GM21381 (cell line): Measurements from ENCODE around the gene SH3GL1.

ENCODE experiments used
- ATAC-seq: cut with Tn5 transposase; IDR thresholded peaks from one replicate; pipeline ENCODE4 v1.9.1; 2021; ENCODE audit warnings: mild to moderate bottlenecking, moderate library complexity; ENCODE audit not compliant: unreplicated experiment

The SH3GL1 gene

GRCh38 chr19:4401769-4402170 is 1.4 kb upstream of the SH3GL1 start:
- no peak for ATAC-seq

- ATAC-seq, result no peak
Measured at GRCh38 chr19:4399812-4400134, 574 bp downstream of the SH3GL1 start.

- ATAC-seq, result no peak
Measured at GRCh38 chr19:4396949-4397783, 3.2 kb downstream of the SH3GL1 start.

DNA sequence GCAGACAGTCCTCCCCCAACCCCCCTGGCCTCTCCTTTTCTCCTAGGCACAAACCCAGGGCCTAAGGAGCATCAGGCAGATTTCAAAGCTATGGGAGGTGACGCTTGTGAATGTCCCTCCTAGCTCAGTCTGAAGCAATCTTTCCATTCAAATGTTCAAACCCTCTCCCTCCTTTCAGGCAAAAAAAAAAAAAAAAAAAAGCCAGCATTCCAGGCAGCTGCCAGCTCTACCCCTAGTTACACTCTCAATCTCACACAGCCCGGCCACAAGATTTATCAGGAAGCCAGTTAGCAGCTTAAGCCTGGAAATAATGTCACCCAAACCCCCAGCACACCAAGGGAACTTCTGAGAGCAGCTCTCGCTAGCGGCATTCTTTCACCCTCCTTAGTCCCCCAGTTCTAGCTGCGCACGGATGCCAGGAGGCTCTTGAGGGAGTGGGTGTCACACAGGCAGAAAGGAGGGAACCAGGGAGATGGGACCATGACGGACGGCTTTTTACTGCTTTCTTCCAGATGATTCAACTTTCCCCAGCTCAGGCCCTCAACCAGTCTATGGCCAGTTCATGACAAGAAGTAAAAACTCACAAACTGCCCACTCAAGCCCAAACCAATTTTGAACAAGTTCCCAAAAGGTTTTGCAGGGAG is 6.3 kb downstream of the SH3GL1 start:
- ATAC-seq, result no peak

- ATAC-seq, result no peak
Measured at GRCh38 chr19:4391701-4392483, 8.5 kb downstream of the SH3GL1 start.

DNA sequence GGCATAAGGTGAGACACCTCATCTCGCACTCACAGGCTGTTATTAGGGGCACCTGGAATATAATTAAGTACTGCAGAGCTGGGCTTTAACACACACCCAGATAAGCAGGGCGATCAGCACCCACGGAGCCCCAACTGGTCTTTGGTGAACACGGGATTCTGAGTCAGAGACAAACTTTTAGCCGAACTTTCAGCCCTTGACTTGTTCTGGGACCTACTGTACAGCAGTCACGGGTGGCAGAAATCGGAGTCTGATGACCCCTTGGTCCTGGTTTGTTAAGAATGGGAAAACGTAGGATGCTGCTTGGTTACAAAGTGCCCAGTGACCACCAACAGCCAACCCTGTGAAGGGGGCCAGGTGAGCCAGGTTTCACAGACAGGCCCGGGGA is 9.0 kb downstream of the SH3GL1 start:
- no peak for ATAC-seq

DNA sequence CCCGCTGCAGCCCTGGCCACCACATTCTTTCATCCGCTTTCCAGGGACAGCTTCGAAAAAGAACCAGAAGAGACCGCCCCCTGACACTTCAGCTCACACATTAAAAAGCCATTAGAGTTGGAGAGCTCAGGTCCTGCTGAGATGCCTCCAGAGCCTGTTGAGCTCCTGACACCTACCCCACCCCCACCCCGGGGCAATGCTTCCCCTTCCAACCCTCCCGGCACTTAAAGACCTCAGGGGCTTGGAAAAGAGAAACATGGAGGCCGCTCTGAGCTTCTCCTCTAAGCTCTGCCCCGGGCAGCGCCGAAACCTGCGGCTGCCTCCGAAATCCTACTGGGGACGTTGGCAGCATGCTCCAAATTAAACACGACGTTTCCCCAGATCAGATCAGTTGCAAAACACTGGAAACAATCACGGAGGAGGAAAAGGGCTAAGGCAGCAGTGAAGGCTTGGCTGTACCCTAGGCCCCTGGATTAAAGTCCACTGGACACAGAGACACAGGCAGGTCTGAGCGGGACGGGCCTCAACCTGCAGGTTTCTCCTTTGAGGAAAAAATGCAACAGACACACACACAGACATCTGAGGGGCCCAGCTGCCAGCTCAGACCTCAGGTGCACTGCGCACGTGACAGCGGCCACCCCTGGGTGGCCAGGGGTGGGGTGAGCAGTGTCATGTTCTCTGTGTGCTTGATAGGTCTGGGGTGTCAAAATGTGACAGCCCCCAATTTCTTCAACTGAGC is 9.6 kb downstream of the SH3GL1 start:
- no peak for ATAC-seq

DNA sequence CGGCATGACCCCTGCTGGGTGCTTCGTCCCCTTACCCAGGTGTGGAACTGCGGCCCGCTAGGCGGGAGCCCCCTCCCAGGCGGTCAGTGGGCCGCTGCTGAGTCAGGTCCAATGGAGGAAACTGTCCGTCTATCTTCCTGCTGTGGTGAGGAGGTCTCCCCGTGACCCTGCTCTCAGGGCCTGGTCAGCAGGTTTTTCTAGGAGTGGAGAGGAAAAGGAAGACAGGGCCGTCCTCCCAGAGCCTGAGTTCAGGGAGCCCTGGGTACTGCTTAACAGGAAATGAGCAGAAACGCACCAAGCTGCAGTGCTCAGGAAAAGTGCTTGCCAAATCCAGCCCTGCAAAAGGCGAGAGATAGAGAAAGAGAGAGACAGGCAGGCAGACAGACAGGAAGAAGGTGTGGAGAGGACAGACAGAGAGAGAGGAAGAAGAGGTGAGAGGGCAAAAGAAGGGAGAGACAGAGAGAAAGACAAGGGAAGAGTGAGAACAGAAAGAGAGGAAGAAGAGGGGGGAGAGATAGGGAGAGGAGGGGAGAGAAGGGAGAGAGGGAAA is 10.3 kb downstream of the SH3GL1 start:
- ATAC-seq, result no peak

DNA sequence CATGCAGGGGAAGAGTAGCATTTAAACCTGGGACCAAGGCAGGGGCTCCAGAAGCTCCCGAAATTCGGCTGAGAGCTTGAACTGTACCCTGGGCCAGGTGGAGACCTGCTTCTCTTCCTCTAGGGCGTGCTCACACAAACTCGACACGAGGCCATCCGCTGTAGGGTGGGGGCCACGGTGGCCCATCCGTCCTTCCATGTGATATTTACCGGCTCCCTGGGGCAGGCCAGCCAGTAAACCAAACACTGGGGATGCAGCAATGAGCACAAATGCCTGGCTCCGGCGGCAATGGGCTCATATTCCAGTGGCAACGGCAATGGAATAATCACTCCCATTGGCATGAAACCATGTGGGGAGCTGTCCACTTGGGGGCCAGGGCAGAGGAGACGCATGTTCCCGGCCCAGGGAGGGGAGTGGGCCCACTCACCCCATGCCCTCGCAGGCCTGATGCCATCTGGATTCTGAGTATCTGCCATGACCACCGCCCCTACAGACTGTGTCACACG is 10.8 kb downstream of the SH3GL1 start:
- ATAC-seq, result no peak

DNA sequence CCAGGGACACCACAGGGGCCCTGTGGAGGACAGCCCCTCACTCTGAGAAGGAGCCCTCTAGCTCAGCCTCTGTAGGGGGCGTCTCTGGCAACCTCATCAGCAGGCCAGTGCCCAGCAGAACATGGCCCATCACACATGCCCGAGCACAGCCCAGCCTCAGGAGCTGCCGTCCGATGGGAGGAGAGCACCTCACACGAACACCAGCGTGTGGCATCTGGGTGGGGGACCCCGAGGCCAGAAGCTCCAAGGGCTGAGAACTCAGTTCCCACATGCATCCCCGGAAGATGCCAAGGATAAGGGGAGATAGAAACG is 11.3 kb downstream of the SH3GL1 start:
- ATAC-seq, result no peak

DNA sequence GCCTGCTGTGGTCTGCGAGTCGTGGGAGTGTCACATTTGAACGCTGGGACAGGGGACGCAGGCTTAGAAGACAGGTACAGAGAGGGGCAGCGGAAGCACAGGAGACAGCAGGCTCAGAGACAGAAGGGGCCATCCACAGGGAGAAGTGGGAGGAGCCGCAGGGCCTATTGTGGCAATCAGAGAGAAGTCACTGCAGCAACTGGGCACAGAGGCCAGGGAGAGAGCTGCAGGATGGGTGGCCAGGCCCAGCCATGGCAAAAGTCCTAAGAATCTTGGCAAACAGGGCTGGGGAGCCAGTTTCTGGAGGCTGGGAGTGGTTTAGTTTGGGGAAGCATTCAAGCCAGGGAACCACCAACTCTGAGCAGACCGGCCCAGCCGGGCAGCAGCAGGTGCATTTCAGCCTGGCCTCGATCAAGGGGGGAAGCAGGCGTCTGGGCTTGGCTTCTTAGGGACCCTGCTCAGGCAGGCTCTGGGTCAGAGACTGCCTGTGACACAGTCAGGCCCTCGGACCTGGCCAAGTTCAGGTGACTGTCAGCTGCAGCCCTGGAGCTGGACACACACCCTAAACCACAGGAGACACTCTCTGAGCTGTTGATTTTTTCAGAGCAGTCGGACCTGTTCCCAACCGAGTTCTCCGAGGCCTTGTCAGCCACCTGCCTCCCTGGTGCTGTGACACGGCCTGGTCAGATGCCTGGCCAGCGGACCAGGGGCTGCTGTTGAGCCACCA is 11.8 kb downstream of the SH3GL1 start:
- no peak for ATAC-seq

DNA sequence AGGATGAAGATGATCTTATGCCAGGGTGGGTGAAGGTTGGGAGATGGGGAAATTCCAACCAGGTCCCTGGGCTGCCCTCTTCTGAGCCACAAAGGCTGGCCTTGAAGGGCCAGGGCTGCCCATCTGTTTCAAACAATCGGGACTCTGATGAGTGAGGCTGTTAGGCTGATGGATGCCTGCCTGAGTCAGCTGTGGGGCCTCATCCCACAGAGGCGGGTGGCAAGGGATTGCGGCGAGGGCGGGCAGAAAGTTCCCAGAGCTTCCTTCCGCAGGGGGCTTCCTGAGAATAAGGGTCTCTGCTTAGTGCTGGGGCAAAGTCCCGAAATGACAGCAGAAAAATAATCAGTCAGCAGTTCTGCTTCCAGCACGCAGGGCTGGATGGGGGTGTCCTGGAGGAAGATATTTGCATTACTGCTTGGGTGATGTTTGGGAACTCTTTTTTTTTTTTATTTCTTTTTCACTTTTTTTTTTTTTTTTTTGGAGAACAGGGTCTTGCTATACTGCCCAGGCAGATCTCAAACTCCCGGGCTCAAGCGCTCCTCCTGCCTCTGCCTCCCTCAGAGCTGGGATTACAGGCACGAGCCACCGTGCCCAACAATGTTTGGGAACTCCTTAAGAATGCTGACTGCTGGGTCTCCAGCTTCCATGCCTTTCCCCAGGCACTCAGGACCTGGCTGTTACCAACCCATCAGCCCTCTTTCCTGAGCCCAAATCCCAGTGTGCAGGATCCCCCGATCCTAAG is 14.1 kb downstream of the SH3GL1 start:
- no peak for ATAC-seq

GRCh38 chr19:4385291-4386040 is 14.9 kb downstream of the SH3GL1 start:
- no peak for ATAC-seq

- no peak for ATAC-seq
Measured at GRCh38 chr19:4380254-4380727, 20.1 kb downstream of the SH3GL1 start.

DNA sequence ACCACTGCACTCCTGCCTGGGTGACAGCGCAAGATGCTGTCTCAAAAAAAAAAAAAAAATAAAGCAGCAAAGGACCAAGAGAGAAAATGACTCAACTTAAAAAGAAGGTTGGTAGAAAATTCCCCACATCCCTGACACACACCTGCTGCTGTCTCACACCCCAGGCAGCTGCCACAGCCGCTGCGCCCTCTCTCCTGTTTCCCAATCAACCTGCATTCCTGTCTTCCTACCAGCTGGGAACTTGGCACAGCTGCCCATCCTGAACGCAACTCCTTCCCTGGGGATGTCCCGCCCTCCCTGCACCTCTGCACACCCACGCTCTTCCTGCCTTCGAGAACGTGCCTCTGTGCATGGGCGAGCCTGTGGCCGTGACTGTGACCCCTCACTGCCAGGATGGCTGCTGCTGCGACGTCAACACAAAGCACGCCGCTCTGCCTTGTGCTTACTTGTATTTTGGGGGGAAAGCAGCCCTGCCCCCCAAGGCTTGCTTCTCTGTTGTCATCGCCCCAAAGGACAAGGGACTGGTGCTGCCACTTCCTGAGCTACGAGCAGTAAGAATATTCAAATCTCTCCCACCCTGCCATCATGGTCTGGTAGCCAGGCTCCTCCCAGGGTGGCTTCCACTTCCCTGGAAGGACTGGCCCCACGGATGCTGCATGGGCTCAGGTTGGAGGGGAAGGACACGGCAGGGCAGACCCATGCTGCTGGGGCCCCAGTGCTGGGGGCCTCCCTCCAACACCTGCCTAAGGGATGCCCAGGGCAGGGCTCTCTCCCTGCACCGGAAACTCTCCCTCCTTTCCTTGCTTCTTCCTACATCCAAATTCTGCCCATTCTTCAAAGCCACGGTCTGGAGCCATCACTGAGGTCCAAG is 20.7 kb downstream of the SH3GL1 start:
- no peak for ATAC-seq

GRCh38 chr19:4378886-4379285 is 21.5 kb downstream of the SH3GL1 start:
- no peak for ATAC-seq

GRCh38 chr19:4376991-4377781 is 23.2 kb downstream of the SH3GL1 start:
- ATAC-seq, result no peak
